RWPE1 (cell line): ENCODE results near the gene OSCAR.

Experiments
- CTCF ChIA-PET: fragments of 350-600 bp; sonication (Branson Sonifier 250); formaldehyde crosslinking; extraction: SDS; loops from one replicate; lab custom pipeline; 2021; lab: Yijun Ruan, JAX
- POLR2A ChIA-PET: fragments of 400-600 bp; formaldehyde crosslinking; extraction: SDS; loops from one replicate; lab custom pipeline; 2020; ENCODE audit warnings: antibody characterized with exemption; ENCODE audit not compliant: low non-redundant PET; lab: Yijun Ruan, JAX
- DNase-seq: peaks from one replicate; pipeline ENCODE4 v3.0.0; 2012; ENCODE audit warnings: low spot score
- H3K27ac ChIP-seq: fragments of 450-650 bp; 2 replicates; pipeline ENCODE4 v1.5.1; 2017
- TF ChIP-seq, protein P1 (sequence below): fragments of 450-650 bp; conservative IDR thresholded peaks from 2 replicates; pipeline ENCODE4 v1.5.1; 2017; ENCODE audit warnings: low read depth, mild to moderate bottlenecking

Gene OSCAR

DNA sequence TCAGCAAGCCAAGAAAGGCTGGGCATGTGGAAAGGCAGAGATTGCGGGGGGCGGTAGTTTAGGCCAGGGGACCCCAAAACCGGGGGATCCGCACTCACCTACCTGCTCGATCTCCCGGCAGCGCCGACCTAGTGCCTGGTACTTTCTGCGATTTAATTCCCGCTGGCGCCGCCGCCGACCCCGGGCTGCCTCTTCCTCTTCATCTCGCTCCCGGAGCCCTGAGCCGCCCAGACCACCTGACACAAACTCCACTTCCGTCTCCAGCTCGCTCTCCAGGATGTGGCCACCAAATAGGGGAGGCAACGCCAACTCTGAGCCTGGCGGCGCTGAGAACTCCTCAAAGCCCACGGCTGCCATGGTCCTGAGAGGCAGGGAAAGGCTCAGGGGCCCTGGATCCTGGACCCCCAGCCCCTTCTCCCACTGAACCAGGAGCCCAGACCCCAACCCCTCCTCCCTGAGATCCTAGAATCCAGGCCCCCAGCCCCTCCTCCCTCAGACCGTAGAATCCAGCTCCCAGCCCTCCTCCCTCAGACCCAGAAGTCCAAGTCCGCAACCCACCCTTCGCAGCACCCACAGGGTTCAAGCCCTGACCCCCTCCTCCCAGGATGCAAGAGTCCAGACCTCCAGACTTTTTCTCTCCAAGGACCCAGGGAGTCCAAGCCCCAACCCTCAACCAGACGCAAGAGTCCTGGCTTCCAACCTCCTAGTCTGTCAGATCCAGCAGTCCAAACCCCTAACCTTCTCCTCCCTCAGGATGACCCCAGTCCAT is 13.9 kb upstream of the OSCAR start:
- DNase-seq: no peak
- TF ChIP-seq, protein P1, sequence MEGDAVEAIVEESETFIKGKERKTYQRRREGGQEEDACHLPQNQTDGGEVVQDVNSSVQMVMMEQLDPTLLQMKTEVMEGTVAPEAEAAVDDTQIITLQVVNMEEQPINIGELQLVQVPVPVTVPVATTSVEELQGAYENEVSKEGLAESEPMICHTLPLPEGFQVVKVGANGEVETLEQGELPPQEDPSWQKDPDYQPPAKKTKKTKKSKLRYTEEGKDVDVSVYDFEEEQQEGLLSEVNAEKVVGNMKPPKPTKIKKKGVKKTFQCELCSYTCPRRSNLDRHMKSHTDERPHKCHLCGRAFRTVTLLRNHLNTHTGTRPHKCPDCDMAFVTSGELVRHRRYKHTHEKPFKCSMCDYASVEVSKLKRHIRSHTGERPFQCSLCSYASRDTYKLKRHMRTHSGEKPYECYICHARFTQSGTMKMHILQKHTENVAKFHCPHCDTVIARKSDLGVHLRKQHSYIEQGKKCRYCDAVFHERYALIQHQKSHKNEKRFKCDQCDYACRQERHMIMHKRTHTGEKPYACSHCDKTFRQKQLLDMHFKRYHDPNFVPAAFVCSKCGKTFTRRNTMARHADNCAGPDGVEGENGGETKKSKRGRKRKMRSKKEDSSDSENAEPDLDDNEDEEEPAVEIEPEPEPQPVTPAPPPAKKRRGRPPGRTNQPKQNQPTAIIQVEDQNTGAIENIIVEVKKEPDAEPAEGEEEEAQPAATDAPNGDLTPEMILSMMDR: no peak
- ChIA-PET CTCF (no interaction called here), POLR2A (interaction anchor here (0.6 to 1.1 kb wide), 2 partner anchors 9 to 11 kb away, joined by 5 read pairs; no protein-coding TSS in a partner anchor)
- H3K27ac ChIP-seq: peak overlapping the region; percentile 87

DNA sequence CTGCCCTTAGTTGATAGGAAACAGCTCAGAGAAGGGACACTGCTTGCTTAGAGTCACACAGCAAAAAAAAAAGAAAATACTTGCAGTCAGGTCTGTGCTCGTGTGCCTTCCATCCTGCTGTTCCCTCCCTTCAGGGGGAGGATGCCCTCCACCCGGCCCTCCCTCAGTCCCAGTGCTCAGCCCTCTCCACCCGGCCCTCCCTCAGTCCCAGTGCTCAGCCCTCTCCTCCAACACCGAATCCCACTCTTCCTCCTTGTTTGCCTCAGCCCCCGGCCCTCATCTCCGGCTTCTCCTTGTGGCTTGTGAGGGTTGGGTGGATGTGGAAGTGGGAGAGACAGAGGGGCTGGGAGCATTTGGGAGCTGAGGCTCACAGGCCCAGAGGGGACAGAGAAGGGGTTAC is 9.0 kb upstream of the OSCAR start:
- ChIA-PET POLR2A (no interaction called here), CTCF (no interaction called here)
- H3K27ac ChIP-seq: peak overlapping the region; percentile 19; the same call in 1 of the 2 replicates
- no peak for DNase-seq
- TF ChIP-seq, protein P1: no peak

DNA sequence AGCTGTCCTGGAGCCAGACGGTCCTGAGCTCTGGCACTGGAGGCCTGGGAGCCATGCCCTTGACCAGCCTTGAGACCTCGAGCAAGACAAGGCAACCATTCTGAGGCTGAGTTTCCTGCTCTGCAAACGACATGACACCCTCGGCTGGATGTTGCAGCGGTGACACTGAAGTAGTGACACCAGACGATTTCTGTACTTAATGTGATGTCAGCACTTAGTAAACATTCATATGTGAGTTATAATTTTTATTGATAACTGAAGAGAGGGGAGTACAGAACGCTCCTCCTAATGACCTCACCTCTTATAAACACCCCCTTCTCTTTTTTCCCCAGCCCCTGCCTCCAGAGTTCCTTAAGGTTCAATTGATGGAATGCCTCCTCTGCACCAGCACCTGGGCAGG is 7.9 kb upstream of the OSCAR start:
- CTCF ChIA-PET: interaction anchor here (0.6 kb wide), 1 partner anchor 201 kb away, joined by 5 read pairs; no protein-coding TSS in a partner anchor

DNA sequence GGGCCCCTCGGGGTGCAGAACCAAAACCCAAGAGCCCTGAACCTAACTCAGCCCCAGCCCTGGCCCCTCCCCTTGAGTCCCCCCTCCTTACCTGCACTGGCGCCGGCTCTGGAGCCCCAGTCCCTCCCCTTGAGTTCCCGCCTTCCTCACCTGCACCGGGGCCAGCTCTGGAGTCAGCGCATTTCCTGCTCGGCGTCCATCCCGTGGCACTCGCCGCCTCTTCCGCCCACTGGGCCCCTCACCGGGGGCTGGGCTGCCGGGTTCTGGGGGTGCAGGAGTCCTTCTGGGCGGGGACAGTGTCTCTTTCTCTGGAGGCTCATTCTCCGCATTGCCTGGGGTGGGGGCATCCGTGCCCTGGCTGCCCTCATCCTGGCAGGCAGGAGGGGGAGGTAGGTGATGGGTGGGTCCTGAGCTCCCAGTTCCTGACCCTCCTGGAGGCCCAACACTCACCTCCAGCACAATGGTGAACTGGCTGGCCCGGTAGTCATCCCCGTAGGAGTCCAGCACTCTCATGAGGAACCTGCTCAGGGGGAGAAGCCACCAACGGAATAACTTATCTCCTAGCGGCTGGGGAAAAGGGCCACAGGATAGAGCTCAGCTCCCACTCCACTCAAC is 7.4 kb upstream of the OSCAR start:
- TF ChIP-seq, protein P1: no peak
- H3K27ac ChIP-seq: peak overlapping the region; percentile 16
- ChIA-PET POLR2A (no interaction called here), CTCF (interaction anchor here (0.6 kb wide), 1 partner anchor 200 kb away, joined by 5 read pairs; no protein-coding TSS in a partner anchor)
- no peak for DNase-seq

More for the DNA sequence above, 7.9 kb upstream of the OSCAR start:
- DNase-seq: no peak
- POLR2A ChIA-PET: no interaction called here
- TF ChIP-seq, protein P1: no peak
- peak overlapping the region; percentile 19; the same call in 1 of the 2 replicates for H3K27ac ChIP-seq

DNA sequence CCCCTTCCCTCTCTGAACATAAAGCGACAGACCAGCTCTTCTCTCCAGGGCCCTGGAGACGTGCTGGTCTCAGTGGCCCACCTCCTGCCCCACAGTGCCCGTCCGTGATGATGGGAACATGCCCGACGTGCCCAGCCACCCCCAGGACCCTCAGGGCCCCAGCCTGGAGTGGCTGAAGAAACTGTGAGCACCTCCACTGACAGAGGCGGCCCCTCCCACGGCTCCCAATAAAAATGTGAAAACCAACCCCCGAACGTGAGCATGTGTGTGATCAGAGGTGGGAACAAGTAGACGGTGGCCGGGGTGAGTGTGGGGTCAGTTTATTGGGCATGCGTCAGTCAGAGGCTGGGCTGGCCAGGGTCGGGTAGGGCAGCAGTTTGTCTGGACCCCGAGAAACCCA is 6.1 kb upstream of the OSCAR start:
- DNase-seq: no peak
- CTCF ChIA-PET: no interaction called here
- TF ChIP-seq, protein P1: no peak
- peak overlapping the region; percentile 16 for H3K27ac ChIP-seq
- POLR2A ChIA-PET: interaction anchor here (0.6 kb wide), 1 partner anchor 11 kb away, joined by 5 read pairs; no protein-coding TSS in a partner anchor

DNA sequence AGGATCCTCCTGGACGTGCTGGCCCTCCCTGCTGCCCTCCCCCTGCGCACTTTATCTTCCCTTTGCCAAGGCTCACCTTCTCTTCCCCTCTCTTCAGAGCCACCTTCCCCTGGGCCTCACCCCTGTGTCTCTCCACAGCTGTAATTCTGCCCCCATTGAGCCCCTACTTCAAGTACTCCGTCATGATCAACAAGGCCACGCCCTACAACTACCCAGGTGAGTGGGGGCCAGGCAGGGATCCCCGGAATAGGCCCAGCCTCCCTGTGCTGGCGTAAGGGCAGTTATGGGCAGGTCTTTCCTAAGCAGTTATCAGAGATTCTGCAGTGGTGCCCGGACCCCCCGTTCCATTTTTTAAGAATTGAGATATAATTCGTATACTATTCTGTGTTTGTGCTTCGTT is 5.2 kb upstream of the OSCAR start:
- no peak for DNase-seq
- ChIA-PET CTCF (interaction anchor here (0.7 kb wide), 1 partner anchor 24 kb away, joined by 3 read pairs; no protein-coding TSS in a partner anchor), POLR2A (no interaction called here)
- no peak overlapping the region; the same call in 1 of the 2 replicates for H3K27ac ChIP-seq
- TF ChIP-seq, protein P1: no peak
